HepG2 (cell line): ENCODE measurements around the gene LRRC25. TPM values are rescaled to one million over a fixed set of nuclear protein-coding genes. Genes with fewer than 3 reads are reported as not detected.

Experiments
- ATAC-seq: fragments of 200-7000 bp; cut with Tn5 transposase; 3 replicates; pipeline ENCODE4 v1.9.1; 2020; ENCODE audit warnings: mild to moderate bottlenecking, moderate library complexity
- BruUV-seq: library from RNA; stranded (reverse); fragments of 400-500 nt; replicated peaks from 2 replicates; lab custom pipeline; 2021; lab: Mats Ljungman, UMichigan
- CTCF ChIA-PET: fragments of 300-600 bp; formaldehyde crosslinking; extraction: SDS; loops from one replicate; lab custom pipeline; 2021; ENCODE audit warnings: low total read pairs, inconsistent platforms, low intra/inter-chr PET ratio; lab: Yijun Ruan, JAX
- POLR2A ChIA-PET: fragments of 350-600 bp; sonication (Branson Sonifier 250); formaldehyde crosslinking; loops from one replicate; lab custom pipeline; 2020; ENCODE audit warnings: antibody characterized with exemption, inconsistent platforms; lab: Yijun Ruan, JAX
- DNase-seq: peaks from one replicate; pipeline ENCODE4 v3.0.0-alpha.2; 2015; ENCODE audit warnings: low spot score
- FAIRE-seq: peaks from 3 replicates; lab custom pipeline; 2011; peaks lifted over from hg19 to GRCh38; lab: Jason Lieb, UNC
- H2AFZ ChIP-seq: one replicate; pipeline ENCODE4 v1.6.1; 2011; ENCODE audit warnings: low read length, inconsistent platforms
- H3K27ac ChIP-seq: fragments of 300-600 bp; 3 replicates; pipeline ENCODE4 v1.8.0; 2011; ENCODE audit warnings: mixed run types, mild to moderate bottlenecking, mixed read lengths, low read length, inconsistent platforms; ENCODE audit not compliant: insufficient read depth; ENCODE audit errors: extremely low read length
- H3K27me3 ChIP-seq, 2 experiments: fragments of 200-600 bp in 1 of 2; 2 replicates in 1 of 2; 3 replicates in 1 of 2; pipeline versions ENCODE4 v1.6.0 to v1.8.0; 2011; ENCODE audit warnings: low read length in 2 of 2, mild to moderate bottlenecking in 2 of 2, moderate library complexity in 2 of 2, inconsistent platforms in 1 of 2; ENCODE audit not compliant: insufficient read depth in 2 of 2, control insufficient read depth in 1 of 2
- H3K36me3 ChIP-seq, 2 experiments: fragments of 200-600 bp in 1 of 2; replicated peaks in 1 of 2; 2 replicates in 1 of 2; 3 replicates in 1 of 2; pipeline versions ENCODE4 v1.5.1 to v1.8.0; 2011; ENCODE audit warnings: low read length in 2 of 2, inconsistent platforms in 1 of 2; ENCODE audit not compliant: insufficient read depth in 2 of 2, control insufficient read depth in 1 of 2
- H3K4me1 ChIP-seq: 2 replicates; pipeline ENCODE4 v1.5.1; 2012; ENCODE audit warnings: low read length, inconsistent platforms; ENCODE audit not compliant: insufficient read depth
- H3K4me2 ChIP-seq: 2 replicates; pipeline ENCODE4 v1.6.0; 2011; ENCODE audit warnings: low read depth, low read length, inconsistent platforms
- H3K4me3 ChIP-seq, 3 experiments: fragments of 200-600 bp in 1 of 3; sonication (generic), shearing (Covaris generic) in 1 of 3; replicated peaks in 1 of 3; 2 replicates each; pipeline ENCODE4 v1.5.1; 2011 to 2016; ENCODE audit warnings: low read length in 3 of 3, inconsistent platforms in 2 of 3, low read depth in 2 of 3, mild to moderate bottlenecking in 2 of 3, control low read depth in 1 of 3, mixed read lengths in 1 of 3; ENCODE audit not compliant: insufficient read depth in 1 of 3
- H3K79me2 ChIP-seq: one replicate; pipeline ENCODE4 v1.6.1; 2011; ENCODE audit warnings: low read length, inconsistent platforms; ENCODE audit not compliant: insufficient read depth
- H3K9ac ChIP-seq: 2 replicates; pipeline ENCODE4 v1.6.0; 2011; ENCODE audit warnings: mild to moderate bottlenecking, low read depth, low read length, inconsistent platforms; ENCODE audit not compliant: insufficient read depth
- H3K9me3 ChIP-seq: 2 replicates; pipeline ENCODE4 v1.5.1; 2012; ENCODE audit warnings: mild to moderate bottlenecking, low read length
- H4K20me1 ChIP-seq: 2 replicates; pipeline ENCODE4 v1.6.0; 2011; ENCODE audit warnings: inconsistent platforms, mild to moderate bottlenecking, low read length, moderate library complexity; ENCODE audit not compliant: insufficient read depth
- DR1 ChIP-seq: sonication (generic); formaldehyde crosslinking; IDR thresholded peaks from 2 replicates; pipeline ENCODE4 v1.8.0; 2021; ENCODE audit warnings: mild to moderate bottlenecking, missing genetic modification reagents, inconsistent platforms
- FOSL1 ChIP-seq: sonication (generic); formaldehyde crosslinking; IDR thresholded peaks from 2 replicates; pipeline ENCODE4 v1.9.0; 2021; ENCODE audit warnings: missing genetic modification reagents, borderline replicate concordance
- PAF1 ChIP-seq: IDR thresholded peaks from 2 replicates; pipeline ENCODE4 v1.6.1; 2016; ENCODE audit warnings: missing genetic modification reagents, missing compliant biosample characterization
- SALL2 ChIP-seq: sonication (generic); formaldehyde crosslinking; IDR thresholded peaks from 2 replicates; pipeline ENCODE4 v1.8.1; 2023; ENCODE audit warnings: mild to moderate bottlenecking, missing genetic modification reagents, inconsistent platforms
- ZNF180 ChIP-seq: sonication (generic); formaldehyde crosslinking; IDR thresholded peaks from 2 replicates; pipeline ENCODE4 v1.4.0; 2020; ENCODE audit warnings: low read depth, missing genetic modification reagents, borderline replicate concordance
- ZNF282 ChIP-seq: fragments of 450-650 bp; IDR thresholded peaks from 2 replicates; pipeline ENCODE4 v1.6.1; 2018; ENCODE audit not compliant: partially characterized antibody
- ZNF318 ChIP-seq: sonication (generic); formaldehyde crosslinking; IDR thresholded peaks from 2 replicates; pipeline ENCODE4 v1.4.0; 2020; ENCODE audit warnings: mild to moderate bottlenecking, missing genetic modification reagents
- ZNF546 ChIP-seq: sonication (generic); formaldehyde crosslinking; conservative IDR thresholded peaks from 2 replicates; pipeline ENCODE4 v1.8.1; 2023; ENCODE audit warnings: mild to moderate bottlenecking, missing genetic modification reagents
- ZNF564 ChIP-seq: sonication (generic); formaldehyde crosslinking; IDR thresholded peaks from 2 replicates; pipeline ENCODE4 v1.8.1; 2023; ENCODE audit warnings: mild to moderate bottlenecking, missing genetic modification reagents
- ZNF777 ChIP-seq: sonication (generic); formaldehyde crosslinking; IDR thresholded peaks from 2 replicates; pipeline ENCODE4 v1.4.0; 2020; ENCODE audit warnings: missing genetic modification reagents
- WGBS: methylation state at CpG from one replicate; pipeline ENCODE4 v1.1.6; 2017; ENCODE audit warnings: low lambda C conversion rate; 5-methylcytosine and 5-hydroxymethylcytosine counted together
- in situ Hi-C: cut with HindIII; loops from 2 replicates; pipeline ENCODE4 v1.10.0; 2017; ENCODE audit warnings: low pct_unique_long_range_greater_than_20kb; ENCODE audit not compliant: extremely low pct_ligation_motif_present
- intact Hi-C: fragments of 100-400 bp; cut with micrococcal nuclease; formaldehyde crosslinking; loops from one replicate; pipeline ENCODE4 v1.10.0; 2022; ENCODE audit not compliant: unreplicated experiment
- polyA plus RNA-seq, 8 experiments: library from polyadenylated mRNA; depleted of rRNA in 3 of 8; stranded (reverse) in 7 of 8; unstranded in 1 of 8; fragments of >200 nt; fragmentation: Illumina TruSeq in 4 of 8; extraction: Trizol in 4 of 8; gene quantifications; 2 replicates each; pipeline versions ENCODE4 v1.2.1 to v1.2.3, GENCODE V29; 2011 to 2016; ENCODE audit warnings: low read depth in 4 of 8, missing spikeins in 1 of 8, mixed read lengths in 1 of 8; ENCODE audit not compliant: insufficient read depth in 1 of 8
- total RNA-seq, 5 experiments: library from RNA; depleted of rRNA; stranded (reverse); fragments of >200 nt; fragmentation: Illumina TruSeq; extraction: Trizol; gene quantifications; 2 replicates each; pipeline ENCODE4 v1.2.3, GENCODE V29; 2016; ENCODE audit warnings: low read depth in 1 of 5

LRRC25 gene
- total and polyA plus RNA-seq, 2 of the 13 experiments (the other 11 are each of a cell fraction or from before 2014, with no cell fraction given), result 0.13 to 0.53 TPM

DNA sequence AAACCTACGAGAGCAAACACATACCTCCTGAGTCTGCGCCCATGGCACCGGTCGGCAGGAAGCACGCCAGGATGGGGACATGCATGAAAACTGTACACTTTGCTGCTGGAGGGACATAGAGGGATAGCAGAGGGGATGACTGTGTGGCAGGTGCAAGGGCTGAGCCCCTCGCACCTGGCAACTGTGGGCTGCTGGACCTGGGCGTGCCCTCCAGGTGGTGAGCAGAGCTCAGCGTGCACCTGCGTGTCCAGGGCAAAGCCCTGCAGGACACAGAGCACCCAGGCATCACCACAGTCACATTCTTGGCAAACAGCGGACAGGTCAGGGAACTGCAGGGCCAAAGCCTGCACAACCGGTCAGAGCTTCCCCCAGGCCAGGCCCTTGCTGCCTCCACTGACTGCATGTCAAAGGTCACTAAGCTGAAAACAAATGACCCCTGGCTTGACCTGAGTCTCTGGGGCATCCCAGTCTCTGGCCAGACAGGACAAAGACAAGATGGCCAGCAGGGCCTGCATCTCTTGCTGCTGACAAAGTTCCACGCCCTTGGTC, 49.5 kb upstream of the LRRC25 start:
- H2AFZ ChIP-seq, result no peak overlapping the region
- DNase-seq, result no peak
- no peak for FAIRE-seq
- H3K79me2 ChIP-seq, result no peaks in the 10 kb centered on the region
- ChIA-PET CTCF (no interaction called here), POLR2A (no interaction called here)
- peaks cover 7% of the 10 kb centered on the region; the same call in 1 of the 2 replicates for H4K20me1 ChIP-seq
- intact Hi-C loops, result no loop called here
- H3K9ac ChIP-seq, result no peak overlapping the region
- BruUV-seq, result no TSS peak
- H3K4me1 ChIP-seq, result peaks cover 13% of the 10 kb centered on the region
- H3K27ac ChIP-seq, result no peak overlapping the region
- no peaks in the 10 kb centered on the region for H3K9me3 ChIP-seq
- no peaks in the 10 kb centered on the region for H3K27me3 ChIP-seq
- no peak overlapping the region for H3K4me2 ChIP-seq
- peaks cover 43 to 70% of the 10 kb centered on the region in 2 experiments; a peak in 4 of 5 replicates for H3K36me3 ChIP-seq
- ATAC-seq, result no peak
- WGBS, result 87% methylated on average over 5 of the region's 12 CpGs
- no peak overlapping the region for H3K4me3 ChIP-seq
- TF ChIP-seq DR1 (CRISPR knock-in tag), result no peak
- no peak for TF ChIP-seq FOSL1 (CRISPR knock-in tag)
- TF ChIP-seq SALL2 (CRISPR knock-in tag), result no peak
- no peak for TF ChIP-seq ZNF564 (CRISPR knock-in tag)
- no peak for TF ChIP-seq ZNF180 (CRISPR knock-in tag)
- TF ChIP-seq, all 625 proteins: peak for 0
- in situ Hi-C loops, result no loop called here

GRCh38 chr19:18446145-18446810, 48.9 kb upstream of the LRRC25 start:
- CTCF ChIA-PET, result no interaction called here
- POLR2A ChIA-PET, result no interaction called here
- H3K9me3 ChIP-seq, result no peaks in the 10 kb centered on the region
- FAIRE-seq, result no peak
- no peak overlapping the region for H3K9ac ChIP-seq
- H3K4me2 ChIP-seq, result no peak overlapping the region
- no TSS peak for BruUV-seq
- peaks cover 41 to 70% of the 10 kb centered on the region in 2 experiments; a peak in 4 of 5 replicates for H3K36me3 ChIP-seq
- intact Hi-C loops, result no loop called here
- H4K20me1 ChIP-seq, result peaks cover 6% of the 10 kb centered on the region; the same call in 1 of the 2 replicates
- no peaks in the 10 kb centered on the region for H3K27me3 ChIP-seq
- no peak overlapping the region for H3K4me3 ChIP-seq
- WGBS, result 96% methylated on average over 29 of the region's 34 CpGs
- H2AFZ ChIP-seq, result no peak overlapping the region
- DNase-seq, result no peak
- H3K4me1 ChIP-seq, result peaks cover 18% of the 10 kb centered on the region
- no peak overlapping the region for H3K27ac ChIP-seq
- ATAC-seq, result no peak
- no peaks in the 10 kb centered on the region for H3K79me2 ChIP-seq
- in situ Hi-C loops, result no loop called here
- TF ChIP-seq PAF1, result no peak
- TF ChIP-seq ZNF282, result no peak
- TF ChIP-seq ZNF546 (CRISPR knock-in tag), result no peak
- TF ChIP-seq ZNF318 (CRISPR knock-in tag), result no peak
- no peak for TF ChIP-seq ZNF777
